ENCODE data around the gene HPD. TPM values are rescaled to one million over a fixed set of nuclear protein-coding genes. Genes with fewer than 3 reads are reported as not detected.

The HPD gene
- total RNA-seq, 1 donor from 2014 or later = 0.33 TPM

- TF ChIP-seq CTCF (IDR thresholded peaks at IDR 0.05; ENCODE audit: insufficient read depth, low read length, poor library complexity, severe bottlenecking) = no peak
- DNase-seq (ENCODE audit: low read depth) = no peak
- no peaks in the 10 kb centered on the region for H3K36me3 ChIP-seq (ENCODE audit: control insufficient read depth, insufficient read depth, low read length)
These were observed 50.0 kb downstream of the HPD start for GRCh38 chr12:121808623-121809022.

GRCh38 chr12:121807642-121808347 lies 50.9 kb downstream of the HPD start:
- Histone ChIP-seq H3K27me3 (ENCODE audit: control insufficient read depth, insufficient read depth, low read length) (no peaks in the 10 kb centered on the region), H3K4me3 (ENCODE audit: low read depth, low read length) (no peak overlapping the region), H3K36me3 (ENCODE audit: control insufficient read depth, insufficient read depth, low read length) (no peaks in the 10 kb centered on the region)
- no peak for DNase-seq (ENCODE audit: low read depth)
- TF ChIP-seq CTCF (IDR thresholded peaks at IDR 0.05; ENCODE audit: insufficient read depth, low read length, poor library complexity, severe bottlenecking) = no peak

More at GRCh38 chr12:121808623-121809022, 50.0 kb downstream of the HPD start:
- Histone ChIP-seq H3K4me3 (ENCODE audit: low read depth, low read length) (no peak overlapping the region), H3K27me3 (ENCODE audit: control insufficient read depth, insufficient read depth, low read length) (no peaks in the 10 kb centered on the region)

GRCh38 chr12:121806546-121807423 lies 51.9 kb downstream of the HPD start:
- DNase-seq (ENCODE audit: low read depth) = no peak
- H3K4me3 ChIP-seq (ENCODE audit: low read depth, low read length) = peak overlapping the region; percentile 68
- no peaks in the 10 kb centered on the region for H3K27me3 ChIP-seq (ENCODE audit: control insufficient read depth, insufficient read depth, low read length)
- no peaks in the 10 kb centered on the region for H3K36me3 ChIP-seq (ENCODE audit: control insufficient read depth, insufficient read depth, low read length)
- TF ChIP-seq CTCF (IDR thresholded peaks at IDR 0.05; ENCODE audit: insufficient read depth, low read length, poor library complexity, severe bottlenecking) = no peak

GRCh38 chr12:121806009-121806545 lies 52.6 kb downstream of the HPD start:
- TF ChIP-seq CTCF (IDR thresholded peaks at IDR 0.05; ENCODE audit: insufficient read depth, low read length, poor library complexity, severe bottlenecking) = no peak
- no peaks in the 10 kb centered on the region for H3K27me3 ChIP-seq (ENCODE audit: control insufficient read depth, insufficient read depth, low read length)
- DNase-seq (ENCODE audit: low read depth) = no peak
- peak overlapping the region; percentile 68 for H3K4me3 ChIP-seq (ENCODE audit: low read depth, low read length)
- no peaks in the 10 kb centered on the region for H3K36me3 ChIP-seq (ENCODE audit: control insufficient read depth, insufficient read depth, low read length)

GRCh38 chr12:121805171-121806008 lies 53.3 kb downstream of the HPD start:
- Histone ChIP-seq H3K27me3 (ENCODE audit: control insufficient read depth, insufficient read depth, low read length) (no peaks in the 10 kb centered on the region), H3K4me3 (ENCODE audit: low read depth, low read length) (peak overlapping the region; percentile 68), H3K36me3 (ENCODE audit: control insufficient read depth, insufficient read depth, low read length) (no peaks in the 10 kb centered on the region)
- TF ChIP-seq CTCF (IDR thresholded peaks at IDR 0.05; ENCODE audit: insufficient read depth, low read length, poor library complexity, severe bottlenecking) = no peak
- no peak for DNase-seq (ENCODE audit: low read depth)
